ENCODE data around the gene UBE3C.

GRCh38 chr7:157266272-157266671 lies 127.5 kb downstream of the UBE3C start:
- no peak for TF ChIP-seq CTCF (IDR thresholded peaks at IDR 0.05; ENCODE audit: low read length)
- TF ChIP-seq EZH2phosphoT487 (IDR thresholded peaks at IDR 0.05; ENCODE audit: low read length), result no peak
- TF ChIP-seq EZH2 (optimal IDR thresholded peaks at IDR 0.05; ENCODE audit: low read depth, low read length), result no peak

Data from MM.1S (cell line).